OCI-M1 (cell line): Measurements from ENCODE around the gene NNAT.

Source experiments
- DNase-seq: peaks from one replicate; lab custom pipeline; 2025; lab: John Stamatoyannopoulos, UW

The NNAT gene

GRCh38 chr20:37523911-37524700, 3.1 kb downstream of the NNAT start:
- no peak for DNase-seq

DNA sequence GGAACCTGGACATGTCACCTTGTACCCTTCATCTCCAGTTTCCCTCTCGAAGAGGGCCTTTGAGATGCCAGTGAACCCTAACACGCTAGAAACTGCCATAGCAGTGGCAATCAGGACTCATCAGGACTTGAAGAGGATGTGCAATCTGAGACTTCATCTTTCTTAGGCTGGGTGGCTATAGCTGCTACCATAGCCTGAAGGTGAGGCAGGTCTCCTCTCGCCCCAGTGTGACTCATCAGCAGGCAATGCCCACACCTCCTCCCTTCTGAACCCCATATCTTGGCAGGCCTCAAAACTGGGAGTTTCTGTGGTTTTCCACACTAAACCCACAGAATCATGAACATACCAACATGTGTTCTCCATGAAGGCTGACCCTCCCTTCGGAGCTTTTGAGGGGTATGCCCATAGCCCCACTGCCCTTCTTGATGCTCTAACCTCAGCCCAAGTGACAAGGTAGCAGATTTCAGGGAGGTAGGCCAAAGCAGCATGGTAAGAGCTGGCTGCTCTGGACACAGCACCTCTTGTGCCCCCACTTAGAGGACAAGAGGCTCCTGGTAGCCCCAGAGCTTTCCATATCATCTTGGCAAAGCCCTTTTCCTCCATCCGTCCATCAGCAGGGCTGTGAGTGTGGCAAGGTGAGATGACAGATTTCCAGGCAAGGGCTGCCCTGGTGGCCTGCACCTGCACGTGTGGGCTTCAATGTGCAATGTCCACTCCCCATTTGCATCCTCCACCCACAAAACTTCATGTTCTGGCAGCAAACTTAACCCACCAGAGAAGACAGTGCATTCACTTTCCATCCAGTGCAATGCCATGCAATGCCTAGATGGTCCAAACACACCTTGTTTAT, 4.0 kb downstream of the NNAT start:
- no peak for DNase-seq

DNA sequence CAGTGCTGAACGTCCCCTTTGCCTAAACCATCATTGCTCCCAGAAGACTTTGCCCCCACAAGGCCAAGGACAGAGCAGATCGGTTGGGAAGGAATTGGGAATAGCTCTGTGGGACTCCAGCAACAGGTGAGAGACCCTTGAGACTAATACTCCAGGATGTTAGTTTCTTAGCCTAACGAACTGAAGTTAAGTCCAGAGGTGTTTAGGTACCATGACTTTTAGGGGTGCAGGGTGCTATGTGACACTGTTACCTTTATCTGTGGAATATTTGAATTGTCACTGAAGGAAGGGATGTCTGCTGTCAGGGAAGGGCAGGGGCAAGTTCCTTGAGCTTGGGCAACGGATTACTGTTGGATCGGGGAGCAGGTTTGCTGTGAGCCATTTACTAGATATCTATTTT, 4.8 kb downstream of the NNAT start:
- no peak for DNase-seq

DNA sequence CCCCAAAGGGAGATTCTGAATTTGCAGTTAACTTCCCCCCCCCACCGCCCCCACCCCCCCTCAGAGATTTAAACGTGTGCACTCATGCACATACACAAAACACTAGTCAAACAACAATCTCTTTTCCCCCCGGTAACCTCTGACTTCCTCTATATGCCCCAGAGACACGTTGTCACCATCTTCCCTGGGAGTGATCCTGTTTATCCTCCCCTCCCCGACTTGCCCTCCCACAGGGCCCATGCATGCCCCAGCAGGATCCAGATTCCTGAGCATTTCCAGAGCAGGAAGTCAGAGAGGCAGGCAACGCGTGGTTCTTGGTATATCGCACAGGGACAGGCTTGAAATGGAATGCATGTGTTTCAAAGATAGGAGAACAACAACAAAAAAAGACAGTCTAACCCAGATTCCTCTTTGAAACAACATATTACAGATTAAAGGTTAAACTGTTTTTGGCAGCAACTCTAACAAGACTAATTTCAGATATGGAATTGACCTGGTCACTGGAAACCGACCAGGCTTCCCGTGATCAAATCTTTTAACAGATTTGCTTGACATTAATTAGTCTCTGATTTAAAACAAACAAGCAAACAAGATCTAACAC, 5.3 kb downstream of the NNAT start:
- peak; percentile 54 for DNase-seq

- peak; percentile 61 for DNase-seq
These were observed 6.0 kb downstream of the NNAT start for GRCh38 chr20:37526839-37527637.

- DNase-seq: peak; percentile 96
These were observed 6.8 kb downstream of the NNAT start, which contains the start of gene BLCAP for GRCh38 chr20:37527638-37528445. Gene BLCAP, minus strand, starts transcription at chr20:37527876. Its CDS starts 8,702 bp downstream, at chr20:37519174.

GRCh38 chr20:37528446-37529213, 7.6 kb downstream of the NNAT start:
- DNase-seq: no peak

DNA sequence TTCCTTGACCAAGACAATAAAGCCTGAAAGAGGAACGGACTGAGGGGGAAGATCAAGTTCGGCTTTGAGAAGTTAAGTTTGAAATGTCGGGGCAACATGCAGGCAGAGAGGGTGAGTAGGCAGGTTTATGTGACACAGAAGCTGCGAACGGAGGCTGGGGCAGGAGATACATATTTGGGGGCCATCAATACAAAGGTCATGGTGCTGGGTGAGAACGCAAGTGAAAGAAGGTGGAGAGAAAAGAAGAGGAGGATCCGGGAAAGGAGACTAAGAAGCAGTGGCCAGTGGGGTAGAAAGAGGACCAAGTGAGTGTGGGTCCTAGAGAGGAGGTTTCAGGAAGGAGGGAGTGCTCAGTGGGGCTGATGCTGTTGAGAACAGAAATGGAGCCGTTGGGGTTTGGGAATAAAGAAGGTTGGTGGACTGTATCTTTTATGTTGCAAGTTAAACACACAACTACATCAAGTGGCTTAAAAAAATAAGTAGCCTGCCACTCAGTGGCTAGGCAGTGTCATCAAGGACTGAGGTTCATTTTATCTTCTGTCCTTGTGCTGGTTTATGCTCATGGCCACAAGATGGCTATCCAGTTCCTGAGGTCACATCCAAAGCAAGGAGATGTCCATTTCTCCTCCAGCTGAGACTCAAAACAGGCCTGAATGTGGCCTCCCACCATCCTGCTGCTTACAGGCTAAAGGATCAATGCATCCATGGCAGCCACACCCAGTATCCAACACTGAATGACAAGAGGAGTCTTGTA, 8.3 kb downstream of the NNAT start:
- peak; percentile 64 for DNase-seq

DNA sequence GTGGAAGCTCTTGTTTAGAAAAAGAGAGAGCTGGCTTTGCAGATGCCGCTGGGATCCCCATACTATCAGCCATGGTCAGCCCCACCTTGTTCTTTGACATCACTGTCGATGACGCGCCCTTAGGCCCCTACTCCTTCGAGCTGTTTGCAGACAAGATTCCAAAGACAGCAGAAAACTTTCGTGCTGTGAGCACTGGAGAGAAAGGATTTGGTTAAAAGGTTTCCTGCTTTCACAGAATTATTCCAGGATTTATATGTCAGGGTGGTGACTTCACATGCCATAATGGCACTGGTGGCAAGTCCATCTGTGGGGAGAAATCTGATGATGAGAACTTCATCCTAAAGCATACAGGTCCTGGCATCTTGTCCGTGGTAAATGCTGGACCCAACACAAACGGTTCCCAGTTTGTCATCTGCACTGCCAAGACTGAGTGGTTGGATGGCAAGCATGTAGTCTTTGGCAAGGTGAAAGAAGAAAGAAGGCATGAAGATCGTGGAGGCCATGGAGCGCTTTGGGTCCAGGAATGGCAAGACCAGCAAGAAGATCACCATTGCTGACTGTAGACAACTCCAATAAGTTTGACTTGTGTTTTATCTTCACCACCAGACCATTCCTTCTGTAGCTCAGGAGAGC, 9.0 kb downstream of the NNAT start:
- no peak for DNase-seq

DNA sequence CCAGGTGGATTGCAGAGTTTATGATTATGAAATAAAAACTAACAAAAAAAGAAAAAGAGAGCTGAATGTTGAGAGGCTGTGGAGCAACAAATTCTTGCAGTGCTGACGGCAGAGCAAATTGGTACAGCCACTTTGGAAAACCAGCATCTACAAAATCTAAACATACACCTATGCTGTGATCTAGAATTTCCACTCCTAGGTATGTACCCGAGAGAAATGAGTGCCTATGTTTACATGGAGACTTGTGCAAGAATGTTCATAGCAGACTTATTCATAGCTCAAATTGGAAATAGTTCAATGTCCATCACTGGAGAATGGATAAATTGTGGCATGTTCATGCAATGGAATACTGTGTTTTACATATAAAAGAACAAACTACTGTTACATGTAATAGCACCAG, 9.6 kb downstream of the NNAT start:
- no peak for DNase-seq

GRCh38 chr20:37531856-37532255, 10.8 kb downstream of the NNAT start:
- DNase-seq: no peak

DNA sequence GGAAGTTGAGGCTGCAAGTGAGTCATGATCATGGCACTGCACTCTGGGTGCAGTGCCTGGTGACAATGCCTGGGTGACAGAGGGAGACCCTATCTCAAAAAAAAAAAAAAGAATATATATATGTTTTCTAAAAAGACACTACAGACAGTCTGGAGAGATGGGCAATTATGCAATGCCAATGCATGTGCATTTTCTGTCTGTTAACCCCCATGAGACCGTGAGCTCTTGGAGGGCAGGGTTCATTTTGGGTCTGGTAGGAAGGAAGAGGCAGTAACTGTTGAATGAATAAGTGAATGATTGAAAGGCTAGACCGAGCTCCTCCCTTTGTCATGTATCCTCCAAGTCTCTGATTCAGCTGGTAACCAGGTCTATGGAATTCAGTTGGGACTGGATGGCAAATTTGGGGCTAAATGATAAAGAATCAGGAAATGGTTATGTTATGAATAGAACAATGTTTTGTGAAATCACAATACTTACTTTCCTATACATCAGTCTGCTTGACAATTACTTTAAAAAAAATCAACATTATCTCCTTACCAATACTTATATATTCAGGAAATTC, 12.2 kb downstream of the NNAT start:
- no peak for DNase-seq

- DNase-seq: peak; percentile 93
These were observed 13.5 kb downstream of the NNAT start for GRCh38 chr20:37534401-37535157.

DNA sequence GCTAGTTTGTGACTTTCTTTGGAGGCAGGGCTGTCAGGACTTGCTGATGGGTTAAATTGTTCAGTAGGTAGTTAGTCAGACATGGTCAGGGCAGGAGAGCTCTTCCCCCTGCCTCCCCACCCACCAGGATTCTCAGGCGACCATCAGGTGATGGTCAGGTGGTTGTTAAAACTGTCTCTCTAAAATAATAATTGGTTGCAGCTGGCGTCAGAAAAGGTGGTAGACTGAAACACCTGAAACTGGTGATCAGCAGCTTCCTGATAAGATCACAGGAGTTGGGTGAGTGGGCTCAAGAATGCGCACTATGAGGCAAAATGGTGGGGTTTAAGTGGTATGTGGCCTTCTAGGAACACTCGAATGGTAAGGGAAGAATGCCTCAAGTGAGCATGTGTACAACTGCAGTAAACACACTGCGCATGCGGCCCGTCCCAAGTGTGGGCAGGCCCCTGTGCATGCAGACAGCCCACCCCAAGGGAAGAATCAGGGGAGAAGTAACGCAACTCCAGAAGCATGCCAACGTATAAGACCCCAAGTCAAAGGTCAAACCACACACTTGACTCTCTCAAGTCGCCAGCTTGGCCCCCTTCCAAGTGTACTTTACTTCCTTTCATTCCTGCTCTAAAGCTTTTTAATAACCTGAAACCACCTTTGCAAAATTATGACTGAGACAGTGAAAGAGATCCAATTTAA, 14.5 kb downstream of the NNAT start:
- DNase-seq: no peak

DNA sequence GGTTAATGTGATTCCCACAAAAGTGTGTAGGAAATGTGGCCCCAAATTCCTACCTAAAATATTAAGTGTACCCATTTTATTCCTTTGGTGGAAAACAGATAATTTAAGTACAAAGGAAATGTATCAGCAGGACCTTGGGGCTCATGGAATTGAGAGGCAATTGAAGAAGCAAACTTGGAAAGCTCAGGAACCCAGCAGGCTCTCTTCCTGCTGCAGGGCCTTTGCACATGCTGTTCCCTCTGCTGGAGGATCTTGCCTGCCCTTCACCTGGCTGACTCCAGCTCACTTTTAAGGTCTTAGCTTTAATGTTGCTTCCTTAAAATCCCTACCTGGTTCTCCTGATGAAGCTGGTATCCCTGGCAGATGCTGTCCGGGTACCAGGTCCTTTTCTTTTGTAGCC, 16.5 kb downstream of the NNAT start:
- DNase-seq: no peak

GRCh38 chr20:37538003-37538402, 17.0 kb downstream of the NNAT start:
- DNase-seq: peak; percentile 20

GRCh38 chr20:37539424-37539823, 18.4 kb downstream of the NNAT start:
- no peak for DNase-seq
